K562 (cell line): ENCODE measurements around the gene SMIM45.

Experiments
- BCL6 ChIP-seq: fragments of 250-450 bp; sonication (Bioruptor Pico); IDR thresholded peaks from 2 replicates; pipeline ENCODE4 v1.4.0; 2020
- CTCF ChIP-seq, 3 experiments: IDR thresholded peaks in 2 of 3; conservative IDR thresholded peaks in 1 of 3; 2 replicates each; pipeline ENCODE4 v1.5.1; 2011 to 2012; ENCODE audit warnings: low read length in 3 of 3, mild to moderate bottlenecking in 3 of 3, control low read depth in 2 of 3, improper control_type of control experiment in 1 of 3, inconsistent platforms in 1 of 3, low read depth in 1 of 3, mixed read lengths in 1 of 3, moderate library complexity in 1 of 3; ENCODE audit not compliant: insufficient read depth in 2 of 3
- EZH2 ChIP-seq: IDR thresholded peaks from 2 replicates; pipeline ENCODE4 v1.6.1; 2012; ENCODE audit warnings: low read depth, mild to moderate bottlenecking, inconsistent platforms, low read length, borderline replicate concordance
- GABPB1 ChIP-seq: sonication (generic); formaldehyde crosslinking; IDR thresholded peaks from 2 replicates; pipeline ENCODE4 v1.8.0; 2022; ENCODE audit warnings: mild to moderate bottlenecking, missing genetic modification reagents
- MAX ChIP-seq: sonication (generic); formaldehyde crosslinking; IDR thresholded peaks from 2 replicates; pipeline ENCODE4 v1.9.0; 2022; ENCODE audit warnings: mild to moderate bottlenecking, missing genetic modification reagents
- POLR2A ChIP-seq: fragments of 450-650 bp; conservative IDR thresholded peaks from 2 replicates; pipeline ENCODE4 v1.6.1; 2016
- SMARCC2 ChIP-seq: fragments of 450-650 bp; IDR thresholded peaks from 2 replicates; pipeline ENCODE4 v1.6.1; 2017; ENCODE audit warnings: antibody characterized with exemption, moderate library complexity, mild to moderate bottlenecking, low read depth
- USF2 ChIP-seq: sonication (generic); formaldehyde crosslinking; IDR thresholded peaks from 2 replicates; pipeline ENCODE4 v1.5.0; 2020; ENCODE audit warnings: missing genetic modification reagents
- ZKSCAN1 ChIP-seq: fragments of 150-350 bp; IDR thresholded peaks from 2 replicates; pipeline ENCODE4 v1.6.1; 2016; ENCODE audit warnings: low read depth, low read length
- ZNF143 ChIP-seq: sonication (generic); formaldehyde crosslinking; IDR thresholded peaks from 2 replicates; pipeline ENCODE4 v1.9.0; 2022; ENCODE audit warnings: mild to moderate bottlenecking, missing genetic modification reagents
- ZNF311 ChIP-seq: fragments of 250-450 bp; sonication (Bioruptor Pico); IDR thresholded peaks from 2 replicates; pipeline ENCODE4 v1.4.0; 2020; ENCODE audit warnings: mild to moderate bottlenecking, moderate library complexity
- ZNF785 ChIP-seq: fragments of 250-450 bp; sonication (Bioruptor Pico); IDR thresholded peaks from 2 replicates; pipeline ENCODE4 v1.4.0; 2020; ENCODE audit warnings: mild to moderate bottlenecking

- TF ChIP-seq CTCF (IDR thresholded peaks at IDR 0.05 in 2 of 3, conservative IDR thresholded peaks at IDR 0.05 in 1 of 3; ENCODE audit: insufficient read depth in 2 of 3, low read depth in 1 of 3, low read length in 3 of 3) (no peak), ZNF785 (CRISPR knock-in tag) (no peak), EZH2 (no peak), BCL6 (CRISPR knock-in tag) (no peak), USF2 (no peak), ZNF143 (CRISPR knock-in tag) (no peak), POLR2A (no peak), ZNF311 (CRISPR knock-in tag) (no peak), MAX (CRISPR knock-in tag) (no peak), GABPB1 (no peak), SMARCC2 (no peak), ZKSCAN1 (no peak)
Observed at GRCh38 chr22:41991111-41991510, 39.2 kb downstream of the SMIM45 start.
